GM19324 (cell line): ENCODE data around the gene AIG1.
"Not testable (repeated sequence)": the region's sequence is repeated elsewhere in the genome, so short reads cannot be mapped to it uniquely, and the experiment has no call there.

ENCODE experiments used
- ATAC-seq: cut with Tn5 transposase; IDR thresholded peaks from one replicate; pipeline ENCODE4 v1.9.1; 2021; ENCODE audit warnings: mild to moderate bottlenecking, moderate library complexity; ENCODE audit not compliant: unreplicated experiment, low FRiP score

Gene AIG1

DNA sequence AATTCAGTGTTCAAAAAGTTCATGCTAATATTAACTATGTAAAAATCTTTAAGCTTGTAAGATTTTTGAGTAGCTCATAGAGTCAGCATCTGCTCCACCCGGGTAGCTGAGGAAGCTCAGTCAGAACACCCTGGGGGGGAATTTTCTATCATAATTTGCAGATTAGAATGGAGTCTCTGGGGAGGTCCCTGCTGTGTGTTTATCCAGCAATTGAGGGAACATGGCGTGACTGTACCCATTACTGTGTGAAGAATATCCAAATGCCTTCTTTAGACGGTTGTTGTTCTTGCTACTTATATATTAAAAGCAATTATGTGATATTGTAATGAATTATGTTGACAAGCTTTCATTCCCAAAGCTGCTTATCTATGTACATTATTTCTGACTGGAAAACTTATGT, 64.8 kb downstream of the AIG1 start:
- ATAC-seq = no peak

DNA sequence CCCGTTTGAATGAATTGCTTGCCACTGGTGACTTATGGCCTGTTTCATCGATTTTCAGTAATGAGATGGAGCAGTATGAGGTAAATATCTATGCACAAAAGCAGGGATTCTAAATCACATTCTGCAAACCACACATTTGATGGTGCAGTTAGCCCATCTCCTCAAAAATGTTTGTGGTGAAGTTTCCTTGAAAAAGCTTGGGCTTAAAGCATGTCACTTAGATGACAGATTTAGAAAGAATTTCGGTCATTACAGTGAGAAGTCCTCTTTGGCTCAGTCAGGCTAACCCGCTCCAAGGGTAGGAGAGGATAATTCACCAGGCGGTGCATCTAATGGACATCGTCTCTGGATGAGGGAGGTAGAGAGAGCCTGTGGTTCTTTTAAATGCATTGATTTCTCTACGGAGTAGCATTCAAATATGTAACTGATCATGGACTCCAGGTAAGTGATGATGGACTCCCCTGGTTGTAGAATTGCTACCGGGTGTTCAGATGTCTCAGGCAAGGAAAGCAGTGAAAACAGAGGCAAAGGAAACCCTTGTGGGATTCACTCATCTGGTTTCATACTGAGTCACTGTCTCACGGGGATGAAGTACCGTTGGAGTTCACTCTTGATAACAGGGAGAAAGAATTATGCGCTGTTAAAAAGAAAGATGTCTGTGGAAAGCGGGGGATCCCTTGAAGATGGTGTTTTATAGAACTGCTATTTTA, 65.3 kb downstream of the AIG1 start:
- ATAC-seq = no peak

DNA sequence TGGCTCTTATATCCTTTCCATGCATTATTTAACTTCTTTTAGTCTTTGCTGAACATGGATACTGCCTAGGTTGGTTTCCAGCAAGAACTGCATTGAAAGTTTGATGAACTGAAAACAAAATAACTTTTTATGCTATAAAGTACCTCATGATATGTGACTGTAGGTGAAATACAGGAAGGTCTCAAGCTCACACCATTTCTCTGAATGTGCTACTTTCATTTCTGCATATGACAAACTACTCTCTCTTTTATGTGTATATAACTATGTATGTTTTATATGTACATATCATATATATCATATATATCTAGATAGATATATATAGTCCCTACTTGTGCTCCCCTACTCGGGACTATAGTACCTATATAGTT, 65.9 kb downstream of the AIG1 start:
- no peak for ATAC-seq

DNA sequence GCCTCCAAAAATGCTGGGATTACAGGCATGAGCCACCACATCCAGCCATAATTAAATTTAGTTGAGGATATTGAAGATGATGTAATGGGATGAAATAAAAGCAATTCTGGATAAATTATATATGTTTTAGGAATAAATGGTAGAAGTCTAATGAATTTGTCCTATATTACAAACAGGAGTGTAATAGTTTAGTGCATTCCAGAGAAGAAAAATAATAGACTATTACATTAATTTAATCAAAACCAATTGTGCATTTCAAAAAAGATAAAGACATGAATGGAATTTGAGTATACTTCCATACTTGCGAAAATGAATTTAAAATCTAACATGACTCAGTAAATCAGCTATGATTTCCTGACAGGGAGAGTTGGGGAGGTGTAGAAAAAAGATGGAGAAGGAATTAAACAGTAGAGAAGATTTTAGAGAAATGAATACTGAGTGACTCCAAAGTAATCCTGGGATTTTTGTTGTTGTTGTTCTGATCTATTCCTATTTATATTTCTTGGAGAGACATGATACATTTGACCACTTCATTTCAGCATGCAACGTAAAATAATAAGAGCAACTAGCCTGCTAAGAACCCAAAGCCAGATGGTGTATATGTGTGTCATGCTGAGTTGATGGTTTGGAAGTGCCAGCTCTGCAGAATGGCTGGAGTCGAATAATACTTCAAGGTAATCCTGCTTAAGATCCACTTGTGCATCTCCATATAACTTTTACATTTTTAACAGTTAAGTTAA, 67.4 kb downstream of the AIG1 start:
- ATAC-seq = no peak

DNA sequence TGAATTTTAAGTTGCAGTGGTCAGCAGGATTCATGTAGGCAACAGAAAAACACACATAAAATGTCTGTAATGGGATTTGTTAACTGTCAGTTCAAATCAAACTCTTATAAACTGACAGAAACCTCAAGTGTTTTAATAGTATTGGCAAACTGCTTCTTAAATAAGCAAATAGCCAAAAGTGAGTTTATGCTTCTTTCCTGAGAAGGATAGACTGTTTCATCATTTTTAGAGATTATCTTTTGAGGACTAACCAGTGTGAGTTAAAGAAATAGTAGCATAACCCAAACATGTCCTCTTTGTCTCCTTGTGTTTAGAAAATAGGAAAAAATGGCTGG, 68.0 kb downstream of the AIG1 start:
- ATAC-seq = no peak

DNA sequence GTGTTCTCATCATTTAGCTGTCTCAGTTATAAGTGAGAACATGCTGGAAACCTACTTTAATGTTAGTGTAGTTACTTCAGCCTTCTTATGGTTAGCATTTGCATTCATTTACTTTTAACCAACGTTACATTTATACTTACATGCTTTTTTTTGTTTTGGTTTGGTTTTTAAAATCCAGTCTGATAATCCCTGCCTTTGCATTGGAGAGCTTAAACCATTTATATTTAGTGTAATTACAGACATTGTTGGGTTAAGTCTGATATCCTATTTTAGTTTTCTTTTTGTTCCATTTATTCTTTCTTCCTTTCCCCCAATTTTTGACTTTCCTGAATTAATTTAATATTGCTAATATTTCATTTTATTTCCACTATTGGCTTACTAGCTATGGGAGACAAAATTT, 70.2 kb downstream of the AIG1 start:
- no peak for ATAC-seq

DNA sequence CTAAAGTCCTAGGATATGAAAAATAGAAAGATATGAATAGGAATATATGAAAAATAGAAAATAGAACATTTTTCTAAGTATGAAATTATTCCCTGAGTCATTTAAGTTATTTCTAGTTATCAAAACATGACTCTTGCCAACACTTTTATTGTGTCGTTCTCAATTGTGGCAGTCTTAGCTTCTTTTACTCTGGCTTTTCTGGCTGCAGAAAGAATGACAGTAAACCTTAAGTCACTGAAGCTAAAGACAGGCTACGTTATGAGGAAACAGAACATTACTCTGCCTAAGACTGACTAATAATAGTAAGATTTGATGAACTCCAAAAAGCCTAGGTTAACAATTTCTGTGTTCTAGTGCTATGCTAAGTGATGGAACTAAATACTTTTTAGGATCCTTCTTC, 74.6 kb downstream of the AIG1 start:
- ATAC-seq = no peak

DNA sequence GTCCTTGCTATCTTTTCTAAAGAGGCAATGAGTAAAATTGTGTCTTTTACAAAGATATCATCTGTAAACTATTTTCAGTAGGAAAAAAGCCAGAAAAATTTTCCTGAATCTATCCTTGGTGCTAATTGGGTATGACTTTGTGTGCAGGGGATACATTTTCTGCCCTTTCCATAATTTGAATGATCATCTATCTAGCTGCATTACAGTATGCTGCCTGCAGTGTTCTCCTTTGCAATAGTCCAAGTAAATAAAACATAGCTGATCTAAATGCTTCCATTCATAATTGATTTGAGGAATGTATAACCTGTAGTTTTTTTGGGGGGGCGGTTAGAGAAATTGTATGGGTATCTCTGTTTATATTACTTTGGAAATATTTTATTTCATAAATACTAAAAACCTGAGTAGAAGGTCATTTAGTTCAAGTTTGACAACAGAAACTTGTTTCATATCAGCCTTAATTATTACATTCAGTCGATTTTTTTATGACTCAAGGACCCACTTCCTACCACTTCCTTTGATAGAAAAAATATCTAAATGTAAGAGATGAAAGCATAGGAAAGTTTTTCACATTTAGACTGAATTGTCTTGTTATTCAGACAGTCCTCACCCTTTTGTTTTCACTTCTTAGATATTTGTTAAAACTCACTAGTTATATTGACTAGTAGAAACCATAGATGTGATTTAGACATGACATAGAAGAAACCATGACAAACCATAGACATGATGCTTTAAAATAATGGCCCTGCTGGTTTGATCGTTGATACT, 75.3 kb downstream of the AIG1 start:
- ATAC-seq = no peak

DNA sequence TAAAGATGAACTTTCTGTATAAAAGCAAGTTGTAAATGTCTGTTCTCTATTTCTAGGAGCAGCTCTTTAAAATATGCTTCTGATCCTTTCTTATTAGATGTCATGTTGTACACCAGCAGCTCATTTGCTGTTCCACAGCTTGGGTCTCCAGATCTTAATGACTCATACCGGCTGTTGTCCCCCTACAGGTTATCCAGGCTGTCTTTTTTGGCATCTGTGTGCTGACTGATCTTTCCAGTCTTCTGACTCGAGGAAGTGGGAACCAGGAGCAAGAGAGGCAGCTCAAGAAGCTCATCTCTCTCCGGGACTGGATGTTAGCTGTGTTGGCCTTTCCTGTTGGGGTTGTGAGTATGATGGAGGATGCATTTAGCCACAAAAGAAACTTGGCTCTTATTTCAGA, 76.0 kb downstream of the AIG1 start:
- no peak for ATAC-seq

DNA sequence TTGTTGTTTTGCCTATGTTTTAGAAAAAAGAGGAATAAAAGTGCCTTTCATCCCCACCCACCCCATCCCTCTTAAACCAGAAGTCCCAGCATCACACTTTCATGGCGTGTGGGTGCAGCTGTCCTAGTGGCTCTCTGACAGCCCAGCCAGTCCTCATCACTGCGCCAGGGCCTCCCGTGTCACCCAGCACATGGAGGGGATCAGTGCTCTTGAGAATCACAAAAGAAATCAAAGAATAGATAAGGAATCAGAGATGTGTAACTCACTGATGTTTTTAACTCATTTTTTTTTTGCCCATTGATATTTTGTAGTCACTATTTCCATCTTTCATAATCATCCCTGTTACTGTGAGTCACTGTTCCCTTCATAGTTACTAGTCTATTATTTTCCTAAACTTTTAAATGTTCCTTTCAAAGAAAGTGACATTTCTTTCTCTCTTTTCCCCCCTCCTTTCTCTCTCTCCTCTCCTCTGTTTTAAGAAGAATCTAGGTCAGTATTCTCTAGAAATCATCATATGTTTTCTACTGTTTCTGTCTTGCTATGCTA, 78.6 kb downstream of the AIG1 start:
- no peak for ATAC-seq

DNA sequence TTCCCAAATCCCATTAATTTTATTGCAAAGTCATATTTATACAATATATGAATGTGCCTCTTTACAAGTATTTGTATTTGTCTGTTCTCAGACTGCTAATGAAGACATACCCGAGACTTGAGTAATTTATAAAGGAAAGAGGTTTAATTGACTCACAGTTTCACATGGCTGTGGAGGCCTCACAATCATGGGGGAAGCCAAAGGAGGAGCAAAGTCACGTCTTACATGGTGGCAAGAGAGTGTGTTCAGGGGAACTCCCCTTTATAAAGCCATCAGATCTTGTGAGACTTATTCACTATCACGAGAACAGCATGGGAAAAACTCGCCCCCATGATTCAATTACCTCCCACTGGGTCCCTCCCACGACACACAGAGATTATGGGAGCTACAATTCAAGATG, 79.2 kb downstream of the AIG1 start:
- ATAC-seq = not testable (repeated sequence)

DNA sequence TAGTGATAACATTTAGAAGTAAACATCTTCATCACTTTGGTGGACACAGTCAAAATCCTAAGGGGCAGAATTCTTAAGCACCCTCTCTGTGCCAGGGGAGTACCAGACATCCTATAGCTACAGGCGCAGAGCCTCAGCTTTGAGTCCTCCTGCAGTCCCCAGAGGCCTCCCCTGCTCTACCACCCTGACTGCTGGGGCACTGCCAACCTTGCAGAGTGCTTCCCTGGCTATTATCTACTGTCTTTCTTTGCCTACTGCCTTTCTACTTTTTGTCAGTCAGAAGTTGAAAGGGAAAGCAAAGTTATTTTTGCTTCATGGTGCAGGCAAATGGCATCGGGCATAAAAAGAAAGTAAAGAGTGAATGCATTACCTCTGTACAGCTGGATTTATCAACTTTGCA, 80.1 kb downstream of the AIG1 start:
- no peak for ATAC-seq

DNA sequence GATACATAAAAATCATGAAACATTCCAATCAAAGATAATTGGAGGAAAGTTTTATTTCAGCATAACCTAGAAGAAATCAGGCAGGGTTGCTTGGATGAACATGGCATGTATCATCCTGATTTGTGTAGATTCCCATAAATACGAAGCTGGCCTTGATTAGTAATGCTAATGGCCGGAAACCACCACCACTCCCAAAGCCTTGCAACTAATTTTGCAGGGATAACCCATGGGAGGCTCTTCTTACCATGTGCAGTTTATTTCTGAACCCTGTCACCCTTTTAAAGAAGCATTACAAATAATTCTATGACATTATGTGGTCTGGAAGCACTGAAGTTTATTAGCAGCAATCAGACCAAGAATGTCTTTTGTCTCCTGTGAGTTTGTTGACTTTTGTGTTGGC, 80.8 kb downstream of the AIG1 start:
- no peak for ATAC-seq

DNA sequence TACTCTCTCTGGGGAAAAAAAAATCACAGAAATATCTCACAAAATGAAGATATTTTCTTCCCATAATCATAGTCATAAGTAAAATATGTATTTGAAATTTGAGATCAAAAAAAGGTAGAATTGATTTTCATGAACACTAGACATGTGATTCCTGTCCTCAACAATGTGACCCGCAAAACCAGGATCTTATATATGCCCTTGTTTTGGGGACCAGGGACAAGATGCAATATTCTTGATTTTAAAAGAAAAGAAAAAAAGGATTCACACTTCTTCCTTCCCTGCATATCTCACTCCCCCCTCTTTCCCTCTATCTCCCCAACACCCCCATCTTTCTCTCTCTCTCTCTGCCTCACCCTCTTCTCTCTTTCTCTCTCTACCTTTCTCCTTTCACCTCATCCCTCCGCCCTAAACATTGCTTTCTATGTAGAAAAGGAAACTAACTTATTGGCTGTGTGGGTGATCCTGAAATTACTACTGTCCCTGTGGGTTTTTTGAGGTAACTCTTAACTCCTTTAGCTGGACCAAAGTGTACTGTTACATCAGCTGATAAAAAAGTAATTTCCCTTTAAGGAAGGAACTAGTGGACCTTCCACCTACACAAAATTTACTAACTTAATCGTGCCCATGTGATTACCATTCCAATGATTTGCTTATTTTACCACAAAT, 85.6 kb downstream of the AIG1 start:
- no peak for ATAC-seq

DNA sequence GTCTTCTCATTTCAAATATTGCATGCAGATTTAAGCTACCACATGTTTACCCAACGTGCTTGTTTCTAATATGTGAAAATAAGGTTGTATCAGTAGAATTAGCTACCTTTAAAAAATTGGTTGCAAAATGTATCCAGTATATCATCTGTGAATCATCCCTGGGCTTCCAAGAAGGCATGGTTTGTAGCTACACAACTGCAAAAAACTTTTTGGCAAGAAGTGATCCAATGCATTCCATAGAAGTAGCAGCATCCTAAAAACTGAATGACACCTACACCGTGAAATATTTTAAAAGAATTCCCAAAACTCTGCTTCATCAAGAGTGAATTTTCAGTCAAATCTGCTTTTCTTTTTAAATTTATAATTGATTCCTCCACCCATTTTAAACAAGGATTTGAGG, 89.1 kb downstream of the AIG1 start:
- ATAC-seq = no peak

DNA sequence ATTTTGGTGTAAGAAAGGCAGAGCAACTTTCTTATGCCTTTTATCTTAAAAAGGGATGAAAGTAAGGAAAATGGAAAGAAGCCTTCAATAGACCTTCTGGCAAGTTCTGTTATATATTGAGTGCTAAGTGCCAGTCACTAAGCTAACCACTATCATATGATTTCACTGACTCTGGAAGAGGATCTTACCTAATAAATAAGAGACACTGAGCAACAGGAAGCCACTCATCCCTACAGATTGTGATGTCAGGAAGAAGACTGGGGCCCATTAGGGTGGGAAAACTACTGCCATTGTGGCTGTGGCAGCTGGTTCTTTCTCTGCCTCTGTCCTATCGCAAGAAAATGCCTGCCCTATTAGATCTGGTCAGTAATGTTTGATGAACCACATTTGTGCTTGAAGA, 89.6 kb downstream of the AIG1 start:
- ATAC-seq = no peak

DNA sequence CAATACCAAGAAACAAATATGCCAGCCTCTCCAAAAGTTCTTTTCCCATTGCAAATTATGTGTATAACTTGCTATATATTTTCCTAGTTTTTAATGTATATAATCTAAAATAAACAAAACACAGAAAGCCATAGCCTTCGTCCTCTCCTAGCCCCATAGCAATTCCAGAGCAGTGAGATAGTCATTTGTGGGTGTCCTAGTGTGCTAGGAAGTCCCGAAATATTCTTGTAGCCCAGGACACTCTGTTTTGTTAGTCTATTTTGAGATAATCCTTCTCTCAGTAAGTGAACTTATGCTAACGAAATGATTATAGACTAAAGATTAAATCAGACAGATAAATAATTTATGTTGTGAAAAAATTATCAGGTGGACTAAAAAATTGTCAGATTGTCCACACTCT, 90.7 kb downstream of the AIG1 start:
- no peak for ATAC-seq

DNA sequence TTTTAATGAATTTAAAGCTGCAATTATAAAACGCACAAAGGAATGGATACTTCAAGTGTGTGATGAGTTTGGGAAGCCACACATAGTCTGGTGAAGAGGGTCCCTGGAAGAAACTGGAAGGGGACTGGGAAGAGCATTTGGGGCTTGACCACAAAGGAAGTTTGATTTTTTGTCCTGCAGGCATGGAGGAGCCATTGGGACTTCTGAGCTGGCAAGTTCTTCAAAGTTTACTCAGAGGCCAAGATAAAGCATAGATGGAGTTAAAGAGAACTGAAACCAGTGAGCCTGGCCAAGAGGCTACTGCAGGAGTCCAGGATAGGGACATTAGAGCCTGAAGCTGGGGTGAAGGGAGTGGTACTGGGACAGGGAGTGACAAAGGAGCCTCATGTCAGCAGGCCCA, 95.0 kb downstream of the AIG1 start:
- no peak for ATAC-seq

DNA sequence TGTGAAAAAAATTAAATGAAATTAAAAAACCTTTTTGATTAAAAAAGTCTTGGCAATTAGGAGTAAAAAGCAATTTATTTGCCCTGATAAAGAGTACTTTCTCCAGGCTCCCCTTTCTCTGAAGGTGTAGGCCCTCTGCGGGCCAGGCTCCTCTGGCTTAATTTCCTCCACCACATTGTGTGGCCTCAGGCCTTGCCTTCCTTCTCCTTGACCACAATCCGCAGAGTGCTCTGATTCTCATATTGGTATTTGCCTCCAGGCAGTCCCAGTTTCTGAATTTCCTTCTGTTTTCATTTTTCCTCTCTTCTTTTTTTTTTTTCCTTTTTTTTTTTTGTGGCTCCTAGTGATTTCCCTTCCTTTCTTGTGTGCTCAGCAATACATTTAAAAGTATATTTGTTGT, 96.4 kb downstream of the AIG1 start:
- ATAC-seq = no peak

DNA sequence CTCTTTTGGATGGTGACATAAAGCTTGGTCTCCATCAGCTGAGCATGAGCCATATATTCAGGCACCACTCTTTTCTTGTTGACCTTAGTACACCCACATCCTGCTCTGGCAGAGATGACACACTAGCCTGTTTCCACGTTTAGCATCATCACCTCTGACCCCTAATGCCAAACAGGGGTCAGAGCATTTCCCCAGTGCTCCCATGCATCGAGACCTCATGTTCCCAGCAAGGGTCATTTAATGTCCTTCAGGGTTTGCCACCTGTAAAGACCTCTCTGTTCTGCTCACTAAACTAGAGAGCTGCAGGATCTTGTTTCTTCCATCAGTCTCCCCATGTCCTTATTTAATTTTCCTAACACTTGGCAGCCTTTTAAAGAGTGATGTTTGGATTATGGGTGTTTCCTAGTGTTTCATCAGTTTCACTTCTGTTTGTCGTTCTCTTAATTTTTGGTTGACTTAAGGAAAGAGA, 97.5 kb downstream of the AIG1 start:
- no peak for ATAC-seq

DNA sequence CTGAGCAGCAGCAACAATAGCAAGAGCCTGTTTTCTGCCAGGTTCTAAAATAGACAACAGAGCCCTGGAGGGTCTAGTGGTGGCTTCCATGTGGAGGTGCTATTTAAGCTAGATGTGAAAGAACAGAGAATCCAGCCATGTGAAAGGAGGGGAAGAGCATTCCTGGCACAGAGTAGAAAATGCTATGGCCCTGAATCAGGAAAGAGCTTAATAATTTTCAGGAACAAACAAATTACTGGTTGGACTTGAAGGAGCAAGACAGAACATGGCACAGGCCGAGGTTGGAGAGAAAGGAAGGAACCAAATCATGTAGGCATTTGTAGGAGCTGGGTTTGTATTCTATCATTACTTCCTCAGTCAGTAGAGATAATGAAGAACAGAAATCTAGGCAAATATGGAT, 98.3 kb downstream of the AIG1 start:
- no peak for ATAC-seq
